KOPT-K1 (cell line): ENCODE data around the gene FHAD1.

Source experiments
- H3K27ac ChIP-seq: fragments of 200-600 bp; sonication (generic); 2 replicates; pipeline ENCODE4 v1.5.1; 2016; ENCODE audit warnings: antibody characterized with exemption, mild to moderate bottlenecking, low read depth, low read length; ENCODE audit not compliant: poor library complexity, severe bottlenecking
- H3K36me3 ChIP-seq: fragments of 200-600 bp; sonication (generic); 2 replicates; pipeline ENCODE4 v1.5.1; 2017; ENCODE audit warnings: antibody characterized with exemption, mild to moderate bottlenecking, low read length, moderate library complexity; ENCODE audit not compliant: insufficient read depth
- H3K9me3 ChIP-seq: fragments of 200-600 bp; sonication (generic); 2 replicates; pipeline ENCODE4 v1.5.1; 2017; ENCODE audit warnings: antibody characterized with exemption, low read length, mild to moderate bottlenecking; ENCODE audit not compliant: insufficient read depth, poor library complexity, severe bottlenecking

FHAD1 gene

DNA sequence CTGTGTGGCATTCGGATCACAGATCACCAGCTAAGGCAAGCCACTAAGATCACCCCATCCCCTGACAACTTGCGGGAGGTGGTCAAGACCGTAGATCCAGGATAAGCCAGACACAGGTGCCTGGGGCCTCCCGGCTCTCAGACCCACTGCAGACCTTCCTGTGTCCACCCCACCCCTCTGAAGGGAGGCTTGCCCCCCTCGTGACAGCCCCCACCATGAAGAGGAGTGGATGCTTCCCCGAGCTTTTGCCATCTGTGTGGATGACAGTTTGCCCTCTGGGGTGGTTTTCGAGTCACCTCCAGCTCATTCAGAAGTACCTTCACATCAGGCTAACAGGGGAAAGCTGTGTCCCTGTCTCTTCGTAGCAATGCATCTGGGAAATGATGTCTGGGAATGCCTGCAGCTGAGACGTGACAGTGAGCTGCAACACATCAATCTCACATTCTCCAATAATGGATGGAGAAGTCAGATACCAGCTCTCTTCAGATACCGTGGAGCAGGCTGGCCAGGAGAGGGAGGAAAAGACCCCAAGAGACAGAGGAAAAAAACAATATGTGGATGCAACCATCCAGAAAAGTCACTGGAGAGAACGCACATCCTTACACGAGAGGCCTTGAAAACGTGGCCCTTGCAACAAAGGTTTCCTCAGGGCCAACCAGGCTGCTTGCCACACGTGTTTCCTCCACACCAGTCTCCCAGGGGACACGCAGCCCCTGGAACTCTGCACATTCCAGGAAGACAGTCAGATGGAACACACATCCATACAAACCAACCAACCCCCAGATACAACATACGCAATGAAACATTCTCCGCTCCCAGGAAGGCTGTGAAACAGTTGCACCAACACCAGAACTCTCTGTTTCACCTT is 20.4 kb upstream of the FHAD1 start:
- H3K36me3 ChIP-seq: no peaks in the 10 kb centered on the region
- H3K9me3 ChIP-seq: no peaks in the 10 kb centered on the region
- H3K27ac ChIP-seq: no peak overlapping the region

GRCh38 chr1:15229707-15230131 is 17.3 kb upstream of the FHAD1 start:
- Histone ChIP-seq H3K27ac (no peak overlapping the region), H3K36me3 (no peaks in the 10 kb centered on the region), H3K9me3 (no peaks in the 10 kb centered on the region)

DNA sequence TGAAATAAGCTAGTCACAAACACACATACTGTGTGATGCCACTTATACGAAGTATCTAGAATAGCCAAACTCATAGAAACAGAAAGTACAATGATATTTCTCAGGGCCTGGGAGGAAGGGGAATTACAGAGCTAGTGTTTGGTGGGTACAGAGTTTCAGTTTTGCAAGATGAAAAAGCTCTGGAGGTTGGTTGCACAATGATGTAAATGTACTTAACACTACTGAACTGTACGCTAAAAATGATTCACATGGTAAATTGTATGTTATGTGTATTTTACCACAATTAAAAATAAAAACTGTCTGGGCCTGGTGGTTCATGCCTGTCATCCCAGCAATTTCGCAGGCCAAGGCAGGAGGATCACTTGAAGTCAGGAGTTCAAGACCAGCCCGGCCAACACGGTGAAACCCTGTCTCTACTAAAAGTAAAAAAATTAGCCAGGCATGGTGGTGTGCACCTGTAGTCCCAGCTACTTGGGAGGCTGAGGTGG is 15.3 kb upstream of the FHAD1 start:
- no peaks in the 10 kb centered on the region for H3K9me3 ChIP-seq
- H3K36me3 ChIP-seq: no peaks in the 10 kb centered on the region
- H3K27ac ChIP-seq: no peak overlapping the region

DNA sequence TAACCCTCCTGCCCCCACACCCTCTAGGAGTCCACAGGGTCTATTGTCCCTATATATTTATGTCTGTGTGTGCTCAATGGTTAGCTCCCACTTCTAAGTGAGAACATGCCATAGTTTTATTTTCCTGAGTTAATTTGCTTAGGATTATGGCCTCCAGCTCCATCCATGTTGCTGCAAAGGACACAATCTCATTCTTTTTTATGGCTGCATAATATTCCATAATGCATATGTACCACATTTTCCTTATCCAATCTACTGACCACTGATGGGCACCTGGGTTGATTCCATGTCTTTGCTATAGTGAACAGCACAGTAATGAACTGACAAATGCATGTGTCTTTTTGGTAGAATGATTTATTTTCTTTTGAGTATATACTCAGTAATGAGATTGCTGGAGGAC is 13.3 kb upstream of the FHAD1 start:
- Histone ChIP-seq H3K9me3 (no peaks in the 10 kb centered on the region), H3K36me3 (no peaks in the 10 kb centered on the region), H3K27ac (no peak overlapping the region)

DNA sequence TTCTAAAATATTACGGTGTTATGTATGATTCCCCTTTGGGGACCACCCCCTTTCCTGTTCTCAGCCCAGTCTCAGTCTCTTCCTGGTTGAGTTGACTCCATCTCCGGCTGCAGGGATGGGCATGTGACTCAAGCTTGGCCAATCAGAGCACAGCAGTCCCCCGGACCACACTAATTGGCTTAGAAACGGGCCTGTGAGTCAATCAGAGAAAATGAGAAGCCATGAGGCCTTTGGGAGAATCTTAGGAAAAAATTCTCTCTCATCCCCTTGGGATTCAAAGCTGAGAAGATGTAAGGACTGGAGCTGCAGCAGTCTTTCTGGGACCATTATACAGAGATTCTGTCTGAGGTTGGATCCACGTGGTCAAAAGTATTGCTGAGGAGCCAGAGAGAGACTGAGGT is 10.7 kb upstream of the FHAD1 start:
- Histone ChIP-seq H3K9me3 (no peaks in the 10 kb centered on the region), H3K27ac (no peak overlapping the region), H3K36me3 (no peaks in the 10 kb centered on the region)

- Histone ChIP-seq H3K36me3 (no peaks in the 10 kb centered on the region), H3K27ac (no peak overlapping the region), H3K9me3 (no peaks in the 10 kb centered on the region)
Observed at GRCh38 chr1:15236746-15237145, 10.3 kb upstream of the FHAD1 start.

DNA sequence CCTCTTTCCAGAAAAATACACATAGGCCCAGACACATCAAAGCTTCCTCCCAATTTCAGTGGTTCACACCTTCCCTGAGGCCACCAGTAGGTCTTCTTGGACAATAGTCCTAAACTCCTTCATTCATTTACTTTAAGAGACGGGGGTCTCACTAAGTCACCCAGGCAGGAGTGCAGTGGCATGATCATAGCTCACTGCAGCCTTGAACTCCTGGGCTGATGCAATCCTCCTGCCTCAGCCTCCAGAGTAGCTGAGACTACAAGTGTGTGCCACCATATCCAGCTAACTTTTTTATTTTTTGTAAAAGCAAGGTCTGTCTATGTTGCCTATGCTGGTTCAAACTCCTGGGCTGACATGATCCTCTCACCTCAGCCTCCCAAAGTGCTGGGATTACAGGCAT is 8.2 kb upstream of the FHAD1 start:
- no peaks in the 10 kb centered on the region for H3K9me3 ChIP-seq
- H3K27ac ChIP-seq: no peak overlapping the region
- no peaks in the 10 kb centered on the region for H3K36me3 ChIP-seq

DNA sequence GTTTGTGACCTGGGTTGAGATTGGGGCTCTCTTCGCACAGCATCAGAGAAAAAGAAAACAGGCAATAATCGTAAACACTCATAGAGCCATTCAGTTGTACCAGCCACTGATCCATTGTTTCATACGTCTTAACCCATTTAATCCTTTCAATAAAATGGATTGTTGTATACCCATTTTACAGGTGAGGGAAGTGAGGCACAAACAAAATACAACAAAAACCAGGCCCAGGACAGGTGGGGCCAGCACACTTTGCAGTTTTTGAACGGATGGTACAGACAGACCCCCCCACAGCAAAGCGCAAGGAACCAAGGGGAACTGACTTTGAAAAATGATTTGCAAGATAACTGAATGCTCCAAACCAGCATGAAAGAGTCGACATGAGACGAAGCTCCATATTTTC is 4.3 kb upstream of the FHAD1 start:
- peaks cover 3% of the 10 kb centered on the region for H3K9me3 ChIP-seq
- no peaks in the 10 kb centered on the region for H3K36me3 ChIP-seq
- H3K27ac ChIP-seq: no peak overlapping the region

DNA sequence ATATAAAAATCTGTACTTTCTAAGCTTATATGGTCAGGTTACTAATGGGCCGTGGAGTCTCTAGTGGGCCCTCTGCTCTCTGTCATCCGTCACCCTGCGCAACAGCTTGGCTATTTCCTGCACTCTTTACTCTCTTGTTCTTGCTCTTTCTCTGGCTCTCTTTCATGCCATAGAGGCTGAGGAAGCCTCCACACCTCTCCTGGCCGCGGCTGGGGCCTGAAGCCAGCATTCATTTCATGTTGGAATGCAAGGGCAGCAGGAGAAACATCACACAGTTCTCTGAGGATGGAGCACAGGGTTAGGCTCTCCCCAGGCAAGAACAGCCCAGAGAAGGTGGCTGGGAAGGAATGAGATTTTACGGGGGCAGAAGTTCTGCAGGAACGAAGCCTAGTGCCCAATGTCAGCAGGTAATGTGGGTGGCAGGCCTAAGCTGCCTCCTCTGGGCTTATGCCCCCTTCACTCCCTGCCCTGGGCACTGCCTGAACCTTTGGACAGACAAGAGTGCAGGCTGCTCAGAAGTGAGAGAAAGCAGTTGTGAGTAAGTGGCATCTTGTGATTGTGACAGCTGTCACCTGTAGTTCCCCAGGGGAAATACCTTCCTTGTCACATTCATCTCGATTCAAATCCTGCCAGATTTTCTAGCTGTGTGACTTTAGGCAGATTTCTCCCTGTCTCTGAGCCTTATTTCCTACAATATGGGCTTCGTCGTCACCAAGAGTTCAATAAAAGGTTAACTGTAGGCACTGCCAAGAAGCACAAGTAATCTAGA is 3.6 kb upstream of the FHAD1 start:
- Histone ChIP-seq H3K9me3 (peaks cover 3% of the 10 kb centered on the region), H3K36me3 (no peaks in the 10 kb centered on the region), H3K27ac (no peak overlapping the region)

GRCh38 chr1:15244813-15245212 is 2.2 kb upstream of the FHAD1 start:
- Histone ChIP-seq H3K27ac (no peak overlapping the region), H3K36me3 (no peaks in the 10 kb centered on the region), H3K9me3 (peaks cover 3% of the 10 kb centered on the region)

- Histone ChIP-seq H3K36me3 (no peaks in the 10 kb centered on the region), H3K9me3 (peaks cover 3% of the 10 kb centered on the region), H3K27ac (no peak overlapping the region)
Observed at GRCh38 chr1:15245593-15246360, 1.2 kb upstream of the FHAD1 start.

DNA sequence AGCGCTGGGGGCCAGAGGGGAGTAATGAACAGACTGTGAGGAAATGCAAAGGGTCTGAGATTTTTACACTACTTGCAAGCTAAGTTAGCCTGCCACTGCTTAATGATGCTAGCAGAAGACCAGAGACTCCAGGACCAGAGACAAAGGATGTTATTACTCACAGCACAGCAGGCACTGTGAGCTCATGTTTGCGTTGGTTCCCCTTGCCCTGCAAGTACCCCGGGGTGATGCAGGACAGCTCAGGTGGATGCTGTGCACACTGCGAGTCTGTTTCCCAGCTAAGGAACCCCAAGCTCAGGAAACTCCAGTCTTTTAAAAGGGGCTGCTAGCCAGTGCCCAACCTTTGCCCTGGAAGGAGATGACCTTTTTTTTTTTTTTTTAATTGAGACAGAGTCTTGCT is 1.2 kb downstream of the FHAD1 start:
- Histone ChIP-seq H3K9me3 (peaks cover 3% of the 10 kb centered on the region), H3K36me3 (no peaks in the 10 kb centered on the region), H3K27ac (no peak overlapping the region)

DNA sequence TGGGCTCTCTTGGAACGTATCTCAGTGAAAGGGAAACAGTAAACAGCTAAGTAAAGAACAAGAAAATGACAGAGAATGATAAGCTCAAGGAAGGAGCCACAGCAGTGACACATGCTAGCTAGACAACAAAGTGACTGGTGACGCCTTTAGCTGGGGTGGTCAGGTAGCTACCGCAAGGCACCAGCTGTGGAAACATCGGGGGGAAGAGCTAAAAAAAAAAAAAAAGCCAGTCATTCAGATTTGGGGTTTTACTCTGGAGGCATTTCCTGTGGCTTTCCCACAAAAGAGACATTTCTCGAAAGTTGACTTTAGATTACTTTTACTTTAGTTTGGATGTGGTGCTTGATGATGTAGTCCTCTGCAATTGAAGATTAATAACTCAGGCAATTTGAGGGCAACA is 2.1 kb downstream of the FHAD1 start:
- Histone ChIP-seq H3K36me3 (no peaks in the 10 kb centered on the region), H3K9me3 (peaks cover 3% of the 10 kb centered on the region), H3K27ac (no peak overlapping the region)

GRCh38 chr1:15251857-15252835 is 5.1 kb downstream of the FHAD1 start:
- H3K27ac ChIP-seq: no peak overlapping the region
- no peaks in the 10 kb centered on the region for H3K36me3 ChIP-seq
- no peaks in the 10 kb centered on the region for H3K9me3 ChIP-seq
